H1 (cell line): Measurements from ENCODE around the gene R3HDM4. TPM values are rescaled to one million over a fixed set of nuclear protein-coding genes. Genes with fewer than 3 reads are reported as not detected.

Experiments used
- CTCF ChIA-PET: fragments of 300-600 bp; sonication (Branson Sonifier 250); formaldehyde crosslinking; loops from one replicate; lab custom pipeline; 2021; ENCODE audit not compliant: partially characterized antibody; lab: Charles Lee
- POLR2A ChIA-PET: fragments of 300-600 bp; sonication (Branson Sonifier 250); formaldehyde crosslinking; loops from one replicate; lab custom pipeline; 2021; ENCODE audit warnings: inconsistent platforms; ENCODE audit not compliant: partially characterized antibody; lab: Charles Lee
- DNase-seq, 2 experiments: peaks; one replicate each; pipeline versions ENCODE4 v3.0.0 to v3.0.0-alpha.2; 2010 to 2022; ENCODE audit warnings: low spot score in 2 of 2, low read depth in 1 of 2, mixed read lengths in 1 of 2
- FAIRE-seq: peaks from 2 replicates; lab custom pipeline; 2011; peaks lifted over from hg19 to GRCh38; lab: Jason Lieb, UNC
- H2AFZ ChIP-seq: 2 replicates; pipeline ENCODE4 v1.8.1; 2012; ENCODE audit warnings: low read length, inconsistent platforms
- H2AK5ac ChIP-seq: 2 replicates; pipeline ENCODE4 v1.6.1; 2013; ENCODE audit warnings: low read depth, low read length
- H2BK120ac ChIP-seq: replicated peaks from 2 replicates; pipeline ENCODE3; 2013; ENCODE audit warnings: low read depth, low read length, inconsistent platforms
- H2BK12ac ChIP-seq: 2 replicates; pipeline ENCODE4 v1.6.1; 2013; ENCODE audit warnings: low read depth, low read length
- H2BK15ac ChIP-seq: 2 replicates; pipeline ENCODE4 v1.6.1; 2013; ENCODE audit warnings: low read length
- H2BK20ac ChIP-seq: 2 replicates; pipeline ENCODE4 v1.6.1; 2013; ENCODE audit warnings: low read length
- H2BK5ac ChIP-seq: 2 replicates; pipeline ENCODE4 v1.6.1; 2013; ENCODE audit warnings: low read depth, low read length
- H3K14ac ChIP-seq: 2 replicates; pipeline ENCODE4 v1.6.1; 2013; ENCODE audit warnings: inconsistent platforms; ENCODE audit not compliant: insufficient read length
- H3K18ac ChIP-seq: 2 replicates; pipeline ENCODE4 v1.6.1; 2013; ENCODE audit warnings: low read length; ENCODE audit errors: extremely low read depth
- H3K23ac ChIP-seq: 2 replicates; pipeline ENCODE4 v1.6.1; 2013; ENCODE audit warnings: inconsistent platforms; ENCODE audit not compliant: insufficient read length
- H3K23me2 ChIP-seq: 2 replicates; pipeline ENCODE4 v1.6.1; 2013; ENCODE audit warnings: low read depth, low read length
- H3K27ac ChIP-seq: 2 replicates; pipeline ENCODE4 v1.6.1; 2011; ENCODE audit warnings: low read depth, low read length, inconsistent platforms
- H3K27me3 ChIP-seq, 4 experiments: replicated peaks in 1 of 4; 1 replicate in 1 of 4; 2 replicates in 3 of 4; pipeline versions ENCODE4 v1.6.1 to v1.8.1; 2011 to 2013; ENCODE audit warnings: low read length in 3 of 4, mild to moderate bottlenecking in 3 of 4, inconsistent platforms in 2 of 4, mixed read lengths in 2 of 4, moderate library complexity in 1 of 4; ENCODE audit not compliant: control insufficient read depth in 3 of 4, insufficient read depth in 3 of 4; ENCODE audit errors: extremely low read depth in 1 of 4
- H3K36me3 ChIP-seq, 4 experiments: 2 replicates each; pipeline versions ENCODE4 v1.6.1 to v1.8.1; 2011 to 2013; ENCODE audit warnings: mild to moderate bottlenecking in 4 of 4, low read length in 3 of 4, moderate library complexity in 2 of 4, control low read depth in 1 of 4, inconsistent platforms in 1 of 4; ENCODE audit not compliant: insufficient read depth in 4 of 4, control insufficient read depth in 2 of 4
- H3K4ac ChIP-seq: replicated peaks from 2 replicates; pipeline ENCODE3; 2013; ENCODE audit warnings: low read length, low read depth, mixed read lengths, inconsistent platforms; ENCODE audit not compliant: insufficient read length
- H3K4me1 ChIP-seq, 4 experiments: replicated peaks in 1 of 4; 1 replicate in 1 of 4; 2 replicates in 3 of 4; pipeline versions ENCODE4 v1.6.1 to v1.8.1; 2011 to 2013; ENCODE audit warnings: low read length in 3 of 4, inconsistent platforms in 2 of 4, mixed read lengths in 1 of 4; ENCODE audit not compliant: insufficient read depth in 4 of 4, control insufficient read depth in 3 of 4
- H3K4me2 ChIP-seq, 2 experiments: 2 replicates each; pipeline versions ENCODE4 v1.6.1 to v1.8.1; 2011 to 2013; ENCODE audit warnings: low read depth in 2 of 2, low read length in 2 of 2, control low read depth in 1 of 2, inconsistent platforms in 1 of 2, mild to moderate bottlenecking in 1 of 2; ENCODE audit not compliant: insufficient read depth in 1 of 2
- H3K4me3 ChIP-seq, 4 experiments: fragments of 200-600, 300-600 bp in 1 of 4; sonication (generic), shearing (Covaris generic), sonication (Bioruptor Twin) in 1 of 4; 2 replicates each; pipeline versions ENCODE4 v1.5.1 to v1.8.1; 2011 to 2016; ENCODE audit warnings: low read length in 4 of 4, low read depth in 3 of 4, control low read depth in 2 of 4, inconsistent platforms in 2 of 4, mild to moderate bottlenecking in 2 of 4, mixed read lengths in 1 of 4, moderate library complexity in 1 of 4; ENCODE audit not compliant: insufficient read depth in 2 of 4; ENCODE audit errors: extremely low read depth in 1 of 4
- H3K56ac ChIP-seq: replicated peaks from 2 replicates; pipeline ENCODE3; 2013; ENCODE audit warnings: low read depth, mild to moderate bottlenecking, mixed read lengths, low read length, inconsistent platforms; ENCODE audit not compliant: insufficient read length
- H3K79me1 ChIP-seq: 2 replicates; pipeline ENCODE4 v1.6.1; 2013; ENCODE audit warnings: low read depth, low read length, control low read depth
- H3K79me2 ChIP-seq, 2 experiments: 2 replicates each; pipeline versions ENCODE4 v1.6.1 to v1.8.1; 2012 to 2013; ENCODE audit warnings: low read length in 2 of 2, mild to moderate bottlenecking in 2 of 2, inconsistent platforms in 1 of 2; ENCODE audit not compliant: insufficient read depth in 2 of 2, control insufficient read depth in 1 of 2
- H3K9ac ChIP-seq, 4 experiments: replicated peaks in 1 of 4; 1 replicate in 1 of 4; 2 replicates in 3 of 4; pipeline versions ENCODE4 v1.6.1 to v1.8.1; 2011 to 2013; ENCODE audit warnings: low read depth in 3 of 4, low read length in 3 of 4, control low read depth in 2 of 4, mild to moderate bottlenecking in 2 of 4, moderate library complexity in 2 of 4, inconsistent platforms in 1 of 4; ENCODE audit errors: extremely low read depth in 1 of 4
- H3K9me3 ChIP-seq, 2 experiments: 2 replicates each; pipeline versions ENCODE4 v1.6.1 to v1.8.1; 2012 to 2013; ENCODE audit warnings: mild to moderate bottlenecking in 2 of 2, moderate library complexity in 2 of 2, control low read depth in 1 of 2, inconsistent platforms in 1 of 2, low read depth in 1 of 2, low read length in 1 of 2, mixed read lengths in 1 of 2; ENCODE audit not compliant: insufficient read depth in 2 of 2
- H4K20me1 ChIP-seq, 2 experiments: replicated peaks in 1 of 2; 2 replicates each; pipeline versions ENCODE3 to v1.8.1; 2011 to 2013; ENCODE audit warnings: inconsistent platforms in 2 of 2, low read length in 2 of 2, mild to moderate bottlenecking in 1 of 2; ENCODE audit not compliant: insufficient read depth in 2 of 2, control insufficient read depth in 1 of 2
- H4K5ac ChIP-seq: 2 replicates; pipeline ENCODE4 v1.6.1; 2013; ENCODE audit warnings: low read length, low read depth, mixed read lengths, inconsistent platforms; ENCODE audit not compliant: insufficient read length
- H4K8ac ChIP-seq: 2 replicates; pipeline ENCODE4 v1.8.0; 2013; ENCODE audit warnings: mild to moderate bottlenecking, moderate library complexity, low read length, inconsistent platforms; ENCODE audit not compliant: insufficient read depth; ENCODE audit errors: extremely low read depth
- H4K91ac ChIP-seq: replicated peaks from 2 replicates; pipeline ENCODE3; 2013; ENCODE audit warnings: low read length, mixed read lengths, inconsistent platforms; ENCODE audit not compliant: insufficient read length
- ATF3 ChIP-seq: IDR thresholded peaks from 2 replicates; pipeline ENCODE4 v1.6.1; 2011; ENCODE audit warnings: low read depth, mild to moderate bottlenecking, low read length; ENCODE audit not compliant: insufficient read depth
- GABPA ChIP-seq: IDR thresholded peaks from 2 replicates; pipeline ENCODE4 v1.6.1; 2011; ENCODE audit warnings: mild to moderate bottlenecking, low read length, moderate library complexity, borderline replicate concordance; ENCODE audit not compliant: insufficient read depth
- HDAC2 ChIP-seq, 2 experiments: fragments of 300-600 bp in 1 of 2; sonication (generic) in 1 of 2; IDR thresholded peaks; 2 replicates each; pipeline ENCODE4 v1.6.1; 2011 to 2012; ENCODE audit warnings: low read depth in 2 of 2, low read length in 2 of 2, mild to moderate bottlenecking in 2 of 2, moderate library complexity in 2 of 2, borderline replicate concordance in 1 of 2, inconsistent platforms in 1 of 2
- KDM1A ChIP-seq: fragments of 200-600, 300-600 bp; sonication (generic); IDR thresholded peaks from 2 replicates; pipeline ENCODE4 v1.7.1; 2016; ENCODE audit warnings: mild to moderate bottlenecking, low read length, borderline replicate concordance
- MAFK ChIP-seq: IDR thresholded peaks from 2 replicates; pipeline ENCODE4 v1.6.1; 2012; ENCODE audit warnings: low read depth, mild to moderate bottlenecking, improper control_type of control experiment, low read length
- MAX ChIP-seq: IDR thresholded peaks from 2 replicates; pipeline ENCODE4 v1.6.1; 2012; ENCODE audit warnings: inconsistent platforms
- USF2 ChIP-seq: IDR thresholded peaks from 2 replicates; pipeline ENCODE4 v1.6.1; 2011; ENCODE audit warnings: low read length, improper control_type of control experiment
- WGBS, 2 experiments: shearing (Covaris generic) in 1 of 2; methylation state at CpG; one replicate each; pipeline versions ENCODE4 v1.1.6 to v1.1.7; 2013 to 2015; ENCODE audit warnings: low lambda C conversion rate in 2 of 2, mixed read lengths in 2 of 2, inconsistent platforms in 1 of 2, low coverage in 1 of 2, missing lambda C conversion rate in 1 of 2; ENCODE audit not compliant: insufficient replicate concordance in 2 of 2, insufficient coverage in 1 of 2, insufficient read length in 1 of 2; ENCODE audit errors: extremely low coverage in 1 of 2, missing lambda C conversion rate in 1 of 2; 5-methylcytosine and 5-hydroxymethylcytosine counted together
- polyA plus RNA-seq, 7 experiments: library from polyadenylated mRNA; depleted of rRNA in 3 of 7; stranded (reverse) in 5 of 7; unstranded in 2 of 7; fragments of >200 nt in 5 of 7; fragments of 200-250 nt in 2 of 7; gene quantifications; 1 replicate in 5 of 7; 2 replicates in 1 of 7; 4 replicates in 1 of 7; pipeline versions ENCODE4 v1.2.1 to v1.2.3, GENCODE V29; 2011 to 2013; ENCODE audit warnings: missing spikeins in 2 of 7, mixed read lengths in 2 of 7
- total RNA-seq: library from RNA; stranded (reverse); fragmentation: NEBNext Ultra II Directional; extraction: Animal tissue kit (Norgen Biotek cat#: 25700); gene quantifications from 2 replicates; pipeline ENCODE4 v1.2.1, GENCODE V29; 2021

The R3HDM4 gene
- total and polyA plus RNA-seq, 2 of the 8 experiments (the other 6 are each of a cell fraction or from before 2014, with no cell fraction given): 76.8 to 102 TPM

GRCh38 chr19:911197-912033, 1.6 kb downstream of the R3HDM4 start:
- CTCF ChIA-PET: interaction anchor here (1.0 to 1.8 kb wide), 2 partner anchors 12 to 14 kb away, joined by 3 to 7 read pairs; no protein-coding TSS in a partner anchor
- Histone ChIP-seq H2BK120ac (no peak overlapping the region), H3K27me3 (no peaks in the 10 kb centered on the region; a peak in 3 of 7 replicates), H3K18ac (no peak overlapping the region; the same call in 1 of the 2 replicates), H4K5ac (no peak overlapping the region), H3K4me1 (peaks cover 0 to 7% (median 3%) of the 10 kb centered on the region in 4 experiments; a peak in 3 of 7 replicates), H4K91ac (no peak overlapping the region), H2AFZ (no peak overlapping the region), H3K23ac (no peak overlapping the region), H3K23me2 (peaks cover 4% of the 10 kb centered on the region; the same call in 1 of the 2 replicates), H4K8ac (no peak overlapping the region; the same call in 1 of the 2 replicates), H3K14ac (no peak overlapping the region), H2BK12ac (no peak overlapping the region), H3K27ac (no peak overlapping the region), H3K56ac (no peak overlapping the region), H3K79me1 (peaks cover 12% of the 10 kb centered on the region), H4K20me1 (peaks cover 11 to 16% of the 10 kb centered on the region in 2 experiments), H3K79me2 (peaks cover 0 to 33% of the 10 kb centered on the region in 2 experiments), H2AK5ac (no peak overlapping the region), H3K9me3 (no peaks in the 10 kb centered on the region), H2BK5ac (no peak overlapping the region), H3K36me3 (peaks cover 0 to 3% (median 0%) of the 10 kb centered on the region in 4 experiments; a peak in 1 of 8 replicates), H3K4ac (no peak overlapping the region), H2BK15ac (no peak overlapping the region), H3K4me2 (peak overlapping the region; percentile 20 to 55; a peak in 3 of 4 replicates), H3K4me3 (peak overlapping the region; percentile 26 to 58 (median 40)), H2BK20ac (no peak overlapping the region), H3K9ac (no peak overlapping the region)
- WGBS, 2 experiments: 66% methylated on average over 43 of the region's 54 CpGs; no CpG with 5 or more reads in 1 of the 2 experiments
- DNase-seq (peak in 1 of 2 experiments; percentile 79), FAIRE-seq (no peak)
- POLR2A ChIA-PET: interaction anchor here (0.6 to 1.9 kb wide), 5 partner anchors 8 to 40 kb away, joined by 3 to 4 read pairs (median 3); partner anchors contain the start of gene RNU6-9
- TF ChIP-seq MAFK (no peak), MAX (peak; percentile 83), USF2 (0 out of 2 replicates have a peak, but pooled peaks have one; percentile 30), KDM1A (0 out of 2 replicates have a peak, but pooled peaks have one; percentile 57), ATF3 (no peak), HDAC2 (IDR thresholded peaks at IDR 0.05; ENCODE audit: borderline replicate concordance in 1 of 2, low read depth in 2 of 2, low read length in 2 of 2) (0 out of 4 replicates have a peak, but pooled peaks of 1 of the 2 experiments have one; percentile 29), GABPA (peak; percentile 44; the same call in 1 of the 2 replicates)
